SU-DHL-6 (cell line): Measurements from ENCODE around the gene DPH7.

Source experiments
- EZH2phosphoT487 ChIP-seq: fragments of 200-600 bp; sonication (generic), shearing (Covaris generic); conservative IDR thresholded peaks from 2 replicates; pipeline ENCODE4 v1.6.1; 2018; ENCODE audit warnings: mild to moderate bottlenecking, antibody characterized with exemption, low read length, moderate library complexity, mixed read lengths
- TF ChIP-seq, protein P1 (sequence below): fragments of 200-600 bp; sonication (generic); IDR thresholded peaks from one replicate; pipeline ENCODE4 v1.5.1; 2017; ENCODE audit warnings: antibody characterized with exemption, mild to moderate bottlenecking, low read length, moderate library complexity; ENCODE audit not compliant: insufficient read depth, poor library complexity, severe bottlenecking

DNA sequence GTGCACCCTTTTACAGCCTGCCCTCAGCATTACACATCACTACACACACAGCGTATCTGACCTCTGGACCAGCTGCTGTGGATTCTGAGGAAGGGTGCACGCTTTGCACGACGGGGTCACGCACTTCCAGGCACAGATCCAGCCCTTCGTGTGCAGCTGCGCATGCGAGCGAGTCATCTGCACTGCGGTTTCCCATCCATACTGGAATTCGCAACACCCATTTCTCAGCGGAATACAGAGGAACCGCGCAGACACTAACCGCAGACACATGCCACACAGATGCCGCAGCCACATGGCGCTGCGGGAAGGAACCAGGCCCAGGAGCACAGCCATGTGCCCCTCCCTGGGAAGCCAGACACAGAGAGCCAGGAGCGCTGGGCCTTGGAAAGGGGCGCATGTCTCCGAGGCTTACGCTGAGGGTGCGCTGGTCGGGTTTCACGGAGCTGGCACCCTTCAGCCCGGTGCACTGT is 72.0 kb downstream of the DPH7 start:
- TF ChIP-seq, protein P1, sequence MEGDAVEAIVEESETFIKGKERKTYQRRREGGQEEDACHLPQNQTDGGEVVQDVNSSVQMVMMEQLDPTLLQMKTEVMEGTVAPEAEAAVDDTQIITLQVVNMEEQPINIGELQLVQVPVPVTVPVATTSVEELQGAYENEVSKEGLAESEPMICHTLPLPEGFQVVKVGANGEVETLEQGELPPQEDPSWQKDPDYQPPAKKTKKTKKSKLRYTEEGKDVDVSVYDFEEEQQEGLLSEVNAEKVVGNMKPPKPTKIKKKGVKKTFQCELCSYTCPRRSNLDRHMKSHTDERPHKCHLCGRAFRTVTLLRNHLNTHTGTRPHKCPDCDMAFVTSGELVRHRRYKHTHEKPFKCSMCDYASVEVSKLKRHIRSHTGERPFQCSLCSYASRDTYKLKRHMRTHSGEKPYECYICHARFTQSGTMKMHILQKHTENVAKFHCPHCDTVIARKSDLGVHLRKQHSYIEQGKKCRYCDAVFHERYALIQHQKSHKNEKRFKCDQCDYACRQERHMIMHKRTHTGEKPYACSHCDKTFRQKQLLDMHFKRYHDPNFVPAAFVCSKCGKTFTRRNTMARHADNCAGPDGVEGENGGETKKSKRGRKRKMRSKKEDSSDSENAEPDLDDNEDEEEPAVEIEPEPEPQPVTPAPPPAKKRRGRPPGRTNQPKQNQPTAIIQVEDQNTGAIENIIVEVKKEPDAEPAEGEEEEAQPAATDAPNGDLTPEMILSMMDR, result no peak
- TF ChIP-seq EZH2phosphoT487, result no peak
